ENCODE data around the gene HBD.
"Not testable (repeated sequence)": the region's sequence is repeated elsewhere in the genome, so short reads cannot be mapped to it uniquely, and the experiment has no call there.

HBD gene

DNA sequence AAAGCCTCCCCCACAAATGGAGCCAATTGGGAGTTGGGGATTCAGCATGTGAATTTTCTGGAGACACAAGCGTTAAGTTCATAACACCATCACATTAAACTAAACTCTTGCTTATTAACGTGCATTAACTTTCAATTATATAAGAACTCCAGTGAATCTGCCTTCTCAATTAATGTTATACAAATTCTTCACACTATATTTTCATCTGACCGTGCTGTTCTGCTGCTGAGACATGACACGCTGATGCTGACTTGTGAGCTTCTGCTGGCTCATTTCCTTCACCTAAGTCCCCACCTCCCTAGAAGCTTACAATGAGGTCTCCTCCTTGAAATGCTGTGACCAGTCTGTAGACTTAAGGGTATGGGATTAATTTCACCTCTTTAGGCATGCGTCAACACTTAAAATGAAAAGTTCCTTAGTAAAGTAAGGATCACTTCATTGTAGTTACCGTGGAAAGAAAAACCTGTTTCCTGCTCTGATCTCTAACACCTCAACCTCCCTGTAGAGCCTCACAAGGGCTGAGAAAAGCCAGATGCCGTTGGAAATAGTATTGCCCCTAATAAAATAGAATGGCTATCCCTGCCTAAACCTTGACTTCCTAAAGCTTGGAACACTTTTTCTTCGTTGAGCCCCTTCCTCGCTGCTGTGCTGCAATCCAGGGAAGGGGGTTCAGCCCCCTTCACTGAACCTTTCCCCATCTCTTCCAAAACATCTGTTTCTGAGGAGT lies 18.1 kb upstream of the HBD start:
- no peak for DNase-seq

DNA sequence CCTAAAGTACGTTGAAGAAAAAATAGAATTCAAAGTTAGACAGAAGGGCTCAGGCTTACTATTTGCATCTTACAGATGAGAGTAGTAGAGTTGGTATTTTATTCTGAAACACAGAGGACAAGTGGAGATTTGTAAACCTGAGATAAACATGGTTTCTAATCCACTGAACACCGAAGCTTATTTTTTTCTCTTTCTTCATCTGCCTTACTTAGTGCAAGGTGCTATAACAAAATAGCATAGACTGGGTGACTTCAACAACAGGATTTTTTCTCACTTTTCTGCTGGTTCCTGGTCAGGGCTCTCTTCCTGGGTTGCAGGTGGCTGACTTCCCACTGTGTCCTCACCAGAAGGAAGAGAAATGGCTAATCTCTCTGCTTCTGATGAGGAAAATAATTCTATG lies 17.5 kb upstream of the HBD start:
- no peak for DNase-seq

DNA sequence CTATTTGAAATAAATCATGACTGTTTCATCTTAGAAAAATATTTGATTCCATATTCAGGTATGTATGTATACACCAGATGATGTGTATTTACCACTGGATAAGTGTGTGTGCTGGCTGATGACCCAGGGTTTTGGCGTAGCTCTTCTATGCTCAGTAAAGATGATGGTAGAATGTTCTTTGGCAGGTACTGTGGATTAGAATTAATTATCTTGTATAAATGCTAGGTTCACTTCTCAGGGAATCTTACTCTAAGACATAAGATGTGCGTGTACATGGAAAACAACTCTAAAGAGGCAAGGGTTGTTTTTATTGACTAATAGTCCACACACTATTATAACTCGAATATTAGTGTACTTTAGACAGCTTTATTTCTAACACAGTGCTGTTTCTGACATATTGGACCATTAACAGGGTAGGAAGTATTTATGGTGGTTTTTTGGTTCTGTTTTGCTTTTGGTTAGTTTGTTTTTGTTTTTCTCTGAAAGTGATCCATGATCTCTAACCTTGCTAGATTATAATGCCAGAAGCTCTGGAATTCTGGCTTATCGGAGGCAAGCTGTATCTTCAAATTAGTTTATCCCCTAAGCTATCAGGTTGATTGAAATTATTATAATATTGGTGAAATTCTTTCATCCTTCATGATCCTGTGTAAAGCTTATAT lies 16.4 kb upstream of the HBD start:
- DNase-seq = no peak

DNA sequence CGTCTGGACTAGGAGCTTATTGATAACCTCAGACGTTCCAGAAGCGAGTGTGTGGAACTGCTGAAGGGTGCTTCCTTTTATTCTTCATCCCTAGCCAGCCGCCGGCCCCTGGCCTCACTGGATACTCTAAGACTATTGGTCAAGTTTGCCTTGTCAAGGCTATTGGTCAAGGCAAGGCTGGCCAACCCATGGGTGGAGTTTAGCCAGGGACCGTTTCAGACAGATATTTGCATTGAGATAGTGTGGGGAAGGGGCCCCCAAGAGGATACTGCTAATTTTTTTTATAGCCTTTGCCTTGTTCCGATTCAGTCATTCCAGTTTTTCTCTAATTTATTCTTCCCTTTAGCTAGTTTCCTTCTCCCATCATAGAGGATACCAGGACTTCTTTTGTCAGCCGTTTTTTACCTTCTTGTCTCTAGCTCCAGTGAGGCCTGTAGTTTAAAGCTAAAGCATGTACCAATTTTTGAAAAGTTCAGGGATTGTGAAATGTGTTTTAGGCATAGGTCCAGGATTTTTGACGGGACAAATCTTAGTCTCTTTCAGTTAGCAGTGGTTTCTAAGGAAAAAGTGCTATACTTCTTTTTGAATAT lies 15.6 kb upstream of the HBD start, which contains the start of gene HBG1:
HBG1 (minus strand) TSS at position 51 of the 590 bp plus-strand sequence. CDS start 53 bp downstream, outside the sequence.
- DNase-seq = not testable (repeated sequence)

DNA sequence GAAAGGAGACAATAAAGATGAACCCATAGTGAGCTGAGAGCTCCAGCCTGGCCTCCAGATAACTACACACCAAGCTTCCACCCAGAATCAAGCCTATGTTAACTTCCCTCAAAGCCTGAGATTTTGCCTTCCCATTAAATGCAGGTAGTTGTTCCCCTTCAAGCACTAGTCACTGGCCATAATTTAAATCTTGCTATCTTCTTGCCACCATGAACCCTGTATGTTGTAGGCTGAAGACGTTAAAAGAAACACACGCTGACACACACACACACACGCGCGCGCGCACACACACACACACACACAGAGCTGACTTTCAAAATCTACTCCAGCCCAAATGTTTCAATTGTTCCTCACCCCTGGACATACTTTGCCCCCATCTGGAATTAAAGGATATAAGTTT lies 14.2 kb upstream of the HBD start:
- not testable (repeated sequence) for DNase-seq

DNA sequence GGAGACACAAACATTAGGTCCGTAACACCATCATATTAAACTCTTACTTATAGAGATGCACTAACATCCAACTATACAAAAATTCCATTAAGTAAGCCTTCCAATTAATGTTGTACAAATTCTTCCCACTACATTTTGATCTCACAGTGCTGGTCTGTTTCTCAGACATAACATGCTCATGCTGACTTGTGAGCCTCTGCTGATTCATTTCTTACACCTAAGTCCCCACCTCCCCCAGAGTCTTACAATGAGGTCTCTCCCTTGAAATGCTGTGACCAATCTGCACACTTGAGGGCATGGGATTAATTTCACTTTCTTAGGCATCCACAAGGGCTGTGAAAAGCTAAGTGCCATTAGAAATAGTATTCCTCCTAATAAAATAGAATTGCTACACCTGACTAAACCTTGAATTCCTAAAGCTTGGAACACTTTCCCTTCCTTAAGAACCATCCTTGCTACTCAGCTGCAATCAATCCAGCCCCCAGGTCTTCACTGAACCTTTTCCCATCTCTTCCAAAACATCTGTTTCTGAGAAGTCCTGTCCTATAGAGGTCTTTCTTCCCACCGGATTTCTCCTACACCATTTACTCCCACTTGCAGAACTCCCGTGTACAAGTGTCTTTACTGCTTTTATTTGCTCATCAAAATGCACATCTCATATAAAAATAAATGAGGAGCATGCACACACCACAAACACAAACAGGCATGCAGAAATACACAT lies 13.3 kb upstream of the HBD start:
- DNase-seq = no peak

DNA sequence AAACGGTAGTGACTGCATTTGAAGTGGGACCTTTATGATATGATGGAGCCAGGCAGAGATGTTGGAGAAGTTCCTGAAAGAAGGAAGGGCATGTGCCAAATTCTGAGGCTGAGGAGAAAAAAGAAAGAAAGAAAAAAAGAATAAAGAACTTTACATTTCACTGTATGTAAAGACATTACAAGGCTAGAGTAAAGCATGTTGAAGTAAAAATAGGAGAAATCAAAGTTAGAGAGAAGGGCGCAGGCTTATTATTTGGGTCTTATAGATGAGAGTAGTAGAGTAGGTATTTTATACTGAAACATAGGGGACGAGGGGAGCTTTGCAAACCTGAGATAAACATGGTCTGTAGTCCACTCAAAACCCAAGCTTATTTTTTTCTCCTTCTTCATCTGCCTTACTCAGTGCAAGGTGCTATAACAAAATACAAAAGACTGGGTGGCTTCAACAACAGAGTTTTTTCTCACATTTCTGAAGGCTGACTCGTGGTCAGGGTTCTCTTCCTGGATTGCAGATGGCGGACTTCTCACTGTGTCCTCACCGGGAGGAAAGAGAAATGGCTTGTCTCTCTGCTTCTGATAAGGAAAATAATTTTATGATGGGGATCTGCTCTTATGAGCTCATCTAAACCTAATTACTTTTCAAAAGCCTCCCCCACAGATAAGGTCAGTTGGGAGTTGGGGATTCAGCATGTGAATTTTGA lies 12.6 kb upstream of the HBD start:
- DNase-seq = no peak

DNA sequence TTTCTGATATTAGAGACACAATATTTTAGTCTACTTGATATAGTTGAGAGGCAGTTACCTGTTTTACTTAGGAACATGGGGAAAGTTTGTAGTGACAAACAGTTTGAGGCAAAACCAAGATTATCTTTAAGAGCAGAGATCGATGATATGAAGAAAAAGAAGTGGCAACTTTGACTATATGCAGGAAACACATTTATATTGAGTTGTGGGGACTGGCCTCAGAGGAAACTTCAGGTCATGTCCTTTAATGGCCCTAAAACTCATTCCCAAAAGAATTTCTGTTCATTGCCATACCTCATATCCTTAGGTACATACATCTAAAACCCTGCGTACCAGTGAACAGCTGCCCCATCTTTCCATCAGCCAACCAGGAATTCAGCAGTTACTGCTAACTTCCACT lies 10.9 kb upstream of the HBD start:
- DNase-seq = no peak

DNA sequence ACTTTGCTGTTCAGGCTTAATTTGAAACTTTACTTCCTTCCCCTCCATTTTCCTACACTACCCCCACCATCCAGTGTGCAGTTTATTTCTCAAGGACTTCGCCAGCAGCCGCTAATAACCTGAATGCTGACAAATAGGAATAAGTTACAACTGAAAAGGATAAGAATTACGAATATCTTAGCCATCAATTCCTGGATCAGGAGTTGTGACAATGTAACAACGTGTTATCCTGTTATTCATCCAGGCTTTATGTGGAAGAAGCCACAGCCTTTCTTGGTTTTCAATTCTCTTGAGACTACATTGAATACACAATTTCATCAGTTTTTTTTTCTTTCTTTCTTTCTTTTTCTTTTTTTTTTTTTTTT lies 9.5 kb upstream of the HBD start:
- DNase-seq = no peak

DNA sequence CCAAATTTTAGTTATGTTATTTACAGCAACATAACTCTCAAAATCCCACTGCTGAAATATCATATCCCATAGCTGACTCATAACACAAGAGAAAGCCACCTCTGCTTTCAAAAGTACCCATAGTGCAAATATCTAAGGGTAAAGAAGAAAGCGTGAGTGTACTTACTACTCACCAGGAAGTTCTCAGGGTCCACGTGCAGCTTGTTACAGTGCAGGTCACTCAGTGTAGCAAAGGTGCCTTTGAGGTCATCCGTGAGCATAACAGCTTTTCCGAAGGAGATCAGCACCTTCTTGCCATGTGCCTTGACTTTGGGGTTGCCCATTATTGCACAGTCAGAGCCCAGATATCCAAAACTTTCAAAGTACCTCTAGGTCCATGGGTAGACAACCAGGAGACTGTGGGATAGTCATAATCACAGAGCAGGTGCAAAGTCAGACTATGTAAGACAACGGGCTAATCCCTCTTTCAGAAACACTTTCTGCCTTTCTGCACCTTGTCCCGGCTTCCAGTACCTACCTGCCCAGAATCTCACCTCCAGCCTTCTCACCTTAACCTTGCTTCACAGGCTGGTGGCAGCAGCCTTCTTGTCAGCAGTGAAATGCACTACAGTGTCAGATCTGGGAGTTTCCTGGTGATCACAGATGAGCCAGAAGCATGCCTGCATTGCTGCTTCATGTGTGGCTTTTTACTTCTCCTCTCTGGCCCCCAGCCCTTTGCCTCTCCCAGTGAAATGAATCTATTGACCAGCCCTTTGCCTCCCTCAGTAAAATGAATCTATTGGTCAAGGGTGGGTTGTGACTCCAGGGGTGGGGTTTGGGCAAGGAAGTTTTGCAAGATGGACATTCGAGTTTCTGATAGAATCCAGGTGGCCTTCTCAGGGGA lies 8.9 kb upstream of the HBD start:
- no peak for DNase-seq

DNA sequence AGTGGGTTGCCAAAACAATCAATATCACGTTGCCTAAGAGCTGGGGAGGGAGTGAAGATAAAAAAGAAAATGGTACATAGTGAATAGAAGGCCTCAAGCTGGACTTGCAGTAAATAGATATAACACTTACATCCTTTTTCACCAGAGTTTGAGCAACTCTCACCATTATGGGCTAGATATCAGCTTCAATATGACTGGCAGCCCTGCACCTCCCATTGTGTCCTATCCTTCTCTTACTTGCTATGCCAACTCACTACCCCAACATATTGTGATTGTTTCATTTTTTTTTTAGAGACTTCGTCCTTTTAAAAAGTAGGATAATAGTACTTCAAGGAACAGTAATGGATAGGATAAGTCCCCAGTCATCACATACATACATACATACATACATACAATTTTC lies 7.9 kb upstream of the HBD start:
- no peak for DNase-seq

DNA sequence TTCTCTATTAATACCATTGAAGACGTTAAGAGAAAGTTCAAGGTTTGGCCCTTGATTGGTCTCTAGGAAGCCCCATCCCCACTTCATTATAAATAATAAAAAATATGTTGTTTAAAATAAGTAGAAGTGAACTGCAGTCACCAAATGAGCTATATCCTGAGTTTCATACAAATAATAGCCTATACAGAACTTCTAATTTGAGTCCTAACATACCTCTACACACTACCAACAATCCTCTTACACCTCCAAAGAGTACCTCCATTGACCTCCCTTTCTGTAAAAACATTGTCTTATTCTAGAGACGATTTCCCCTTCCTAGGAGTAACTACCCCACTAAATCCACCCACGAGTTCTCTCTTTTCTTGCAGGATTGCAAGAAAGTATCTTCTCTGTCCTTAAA lies 7.2 kb upstream of the HBD start:
- no peak for DNase-seq

DNA sequence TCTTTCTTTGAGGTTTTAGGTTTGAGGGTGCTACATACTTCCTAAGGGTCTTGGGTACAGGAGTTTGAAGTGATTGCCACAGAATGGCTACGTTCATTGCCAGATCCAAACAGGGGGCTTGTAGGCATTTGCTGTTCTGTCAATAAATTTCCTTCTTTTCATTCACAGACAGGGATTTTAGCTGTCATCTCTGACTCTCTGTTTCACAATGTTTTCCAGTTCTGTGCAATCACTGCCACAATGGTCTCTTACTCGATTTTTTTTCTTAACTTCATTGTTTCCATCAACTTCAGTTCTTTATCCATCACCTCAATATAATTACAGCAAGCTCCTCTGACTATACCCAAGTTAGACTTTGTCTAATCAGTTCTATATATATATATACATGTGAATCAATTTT lies 6.2 kb upstream of the HBD start:
- DNase-seq = no peak

DNA sequence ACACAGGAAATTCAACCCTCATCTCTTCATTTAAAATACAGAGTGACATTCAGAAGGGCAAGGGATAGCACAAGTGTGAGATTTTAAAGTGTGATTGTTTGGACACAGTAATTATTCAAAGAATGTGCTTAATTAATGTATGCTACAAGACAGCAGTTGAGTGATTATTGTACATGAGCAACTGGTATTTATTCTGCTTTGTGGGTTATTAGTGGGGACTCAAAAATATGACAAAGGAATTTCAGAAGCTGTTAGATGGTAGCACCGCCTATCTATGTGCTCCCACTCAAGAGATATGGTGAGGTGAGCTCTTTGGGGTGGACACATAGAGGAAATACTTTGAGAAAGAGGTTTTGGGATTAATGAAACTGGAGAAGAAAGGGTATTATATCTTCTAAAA lies 5.8 kb upstream of the HBD start:
- DNase-seq = no peak

DNA sequence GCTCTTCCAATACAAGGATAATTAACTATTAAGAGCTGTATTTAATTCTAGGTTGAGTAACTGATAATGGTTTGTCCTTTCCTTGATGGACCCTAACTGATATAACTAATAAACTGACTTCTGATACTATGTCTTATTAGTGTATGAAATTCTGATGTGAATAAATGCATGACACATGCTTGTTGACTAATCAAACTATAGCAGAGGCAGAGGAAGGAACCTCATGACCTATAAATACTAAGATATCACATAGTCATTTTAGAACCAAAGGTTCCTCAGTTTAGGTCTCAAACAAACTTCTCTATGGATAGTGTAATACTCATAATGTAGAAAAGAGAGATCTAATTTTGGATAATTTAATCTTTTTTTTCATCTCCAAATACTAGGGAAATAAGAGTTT lies 4.8 kb upstream of the HBD start:
- no peak for DNase-seq

DNA sequence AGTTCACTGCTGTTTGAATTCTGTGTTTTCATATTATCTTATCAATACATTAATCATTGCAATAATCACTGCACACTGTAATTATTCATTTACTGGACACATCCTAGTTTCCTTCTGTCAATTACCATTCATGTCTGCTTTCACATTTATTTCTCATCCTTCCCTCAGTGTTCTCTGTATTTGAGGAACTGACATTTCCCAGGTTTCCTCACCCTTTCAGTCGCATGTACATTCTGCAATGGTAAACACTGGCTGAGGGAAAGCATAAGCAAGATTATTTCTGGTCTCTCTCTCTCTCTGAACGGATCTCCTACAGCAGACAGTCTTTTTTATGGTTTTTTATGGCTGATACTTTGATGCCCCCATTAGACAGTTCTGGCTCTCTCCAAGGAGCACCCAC lies 4.2 kb upstream of the HBD start:
- no peak for DNase-seq

DNA sequence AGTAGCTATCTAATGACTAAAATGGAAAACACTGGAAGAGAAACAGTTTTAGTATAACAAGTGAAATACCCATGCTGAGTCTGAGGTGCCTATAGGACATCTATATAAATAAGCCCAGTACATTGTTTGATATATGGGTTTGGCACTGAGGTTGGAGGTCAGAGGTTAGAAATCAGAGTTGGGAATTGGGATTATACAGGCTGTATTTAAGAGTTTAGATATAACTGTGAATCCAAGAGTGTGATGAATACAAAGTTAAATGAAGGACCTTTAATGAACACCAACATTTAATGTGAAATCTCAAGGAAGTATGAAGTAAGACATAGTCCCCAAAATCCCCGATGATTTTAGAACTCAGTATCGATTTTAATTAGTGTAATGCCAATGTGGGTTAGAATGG lies 3.1 kb upstream of the HBD start:
- DNase-seq = no peak

DNA sequence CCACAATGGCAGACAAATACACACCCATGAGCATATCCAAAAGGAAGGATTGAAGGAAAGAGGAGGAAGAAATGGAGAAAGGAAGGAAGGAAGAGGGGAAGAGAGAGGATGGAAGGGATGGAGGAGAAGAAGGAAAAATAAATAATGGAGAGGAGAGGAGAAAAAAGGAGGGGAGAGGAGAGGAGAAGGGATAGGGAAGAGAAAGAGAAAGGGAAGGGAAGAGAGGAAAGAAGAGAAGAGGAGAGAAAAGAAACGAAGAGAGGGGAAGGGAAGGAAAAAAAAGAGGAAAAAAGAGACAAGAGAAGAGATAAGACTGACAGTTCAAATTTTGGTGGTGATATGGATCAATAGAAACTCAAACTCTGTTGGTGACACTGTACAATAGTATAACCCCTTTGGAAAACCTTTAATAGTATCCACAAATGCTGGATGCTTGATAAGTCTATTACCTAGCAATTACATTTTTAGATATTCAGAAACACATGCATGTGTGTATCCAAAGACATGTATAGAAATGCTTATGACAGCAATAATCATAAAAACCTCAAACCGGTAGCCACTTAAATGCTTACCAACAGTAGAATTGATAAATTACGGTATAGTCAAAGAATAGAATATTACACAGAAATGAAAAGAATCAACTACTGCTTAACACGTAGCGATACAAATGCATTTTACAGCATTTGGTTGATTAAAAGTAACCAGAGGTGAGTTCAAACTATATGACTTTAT lies 1.2 kb upstream of the HBD start:
- no peak for DNase-seq

DNA sequence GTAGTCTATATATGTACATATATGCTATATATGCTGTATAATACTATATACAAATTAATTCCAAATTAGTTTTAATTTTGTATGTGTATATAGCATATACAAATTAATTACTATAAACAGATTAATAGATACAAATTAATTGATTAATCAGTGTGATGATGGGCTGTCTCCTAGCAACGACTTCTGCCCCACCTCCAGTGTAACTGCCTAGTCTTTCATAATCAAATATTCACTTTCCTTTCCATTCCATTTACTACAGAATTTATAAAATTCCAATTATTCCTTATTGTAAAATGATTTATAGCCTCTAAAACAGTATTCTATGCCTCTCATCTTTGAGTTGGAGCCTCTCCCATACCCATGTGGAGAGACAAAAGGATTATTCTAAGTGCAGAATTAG lies 976 bp downstream of the HBD start:
- DNase-seq = no peak

DNA sequence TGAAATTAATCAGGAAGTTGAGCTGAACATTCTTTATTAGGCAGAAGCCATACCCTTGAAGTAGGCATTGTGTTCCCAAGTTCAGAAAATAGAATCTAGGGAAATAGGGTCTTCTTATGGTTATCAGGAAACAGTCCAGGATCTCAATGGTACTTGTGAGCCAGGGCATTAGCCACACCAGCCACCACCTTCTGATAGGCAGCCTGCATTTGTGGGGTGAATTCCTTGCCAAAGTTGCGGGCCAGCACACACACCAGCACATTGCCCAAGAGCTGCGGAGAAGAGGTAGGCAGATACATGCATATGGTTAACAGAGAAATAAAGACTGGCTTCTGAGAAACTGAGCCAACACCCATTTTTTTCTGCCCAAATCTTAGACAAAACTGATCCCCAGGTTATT lies 1.5 kb downstream of the HBD start:
- no peak for DNase-seq

DNA sequence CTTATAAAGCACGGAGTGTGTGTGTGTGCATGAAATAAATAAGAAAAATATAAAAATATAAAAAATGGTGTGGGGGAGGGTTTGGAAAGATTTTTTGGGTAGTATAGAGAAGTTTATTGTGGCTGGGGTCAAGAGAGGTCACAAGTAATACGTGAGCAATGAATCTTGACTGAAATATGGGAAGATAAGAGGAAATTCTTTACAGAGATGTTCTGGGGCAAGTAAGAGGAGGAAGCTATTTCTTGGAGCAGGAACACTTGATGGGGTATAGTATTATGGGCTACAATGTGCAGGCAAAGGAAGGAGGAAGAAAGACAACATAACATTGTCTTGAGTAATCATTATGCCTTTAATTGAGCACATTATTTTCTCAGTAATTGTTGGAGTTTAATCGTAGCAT lies 2.1 kb downstream of the HBD start:
- DNase-seq = no peak
